Measurements from ENCODE around the gene ZNF283.

GRCh38 chr19:43812259-43812658 lies 14.9 kb upstream of the ZNF283 start:
- TF ChIP-seq EZH2 (IDR thresholded peaks at IDR 0.05), result no peak
- no peak for TF ChIP-seq POLR2AphosphoS5 (IDR thresholded peaks at IDR 0.05; ENCODE audit: borderline replicate concordance, low read depth, low read length)

Measured in SK-N-MC (cell line).